Measurements from ENCODE around the gene NOP58.
A peak's percentile ranks its signal among the peaks of the same experiment; 100 is the strongest.

The NOP58 gene

DNA sequence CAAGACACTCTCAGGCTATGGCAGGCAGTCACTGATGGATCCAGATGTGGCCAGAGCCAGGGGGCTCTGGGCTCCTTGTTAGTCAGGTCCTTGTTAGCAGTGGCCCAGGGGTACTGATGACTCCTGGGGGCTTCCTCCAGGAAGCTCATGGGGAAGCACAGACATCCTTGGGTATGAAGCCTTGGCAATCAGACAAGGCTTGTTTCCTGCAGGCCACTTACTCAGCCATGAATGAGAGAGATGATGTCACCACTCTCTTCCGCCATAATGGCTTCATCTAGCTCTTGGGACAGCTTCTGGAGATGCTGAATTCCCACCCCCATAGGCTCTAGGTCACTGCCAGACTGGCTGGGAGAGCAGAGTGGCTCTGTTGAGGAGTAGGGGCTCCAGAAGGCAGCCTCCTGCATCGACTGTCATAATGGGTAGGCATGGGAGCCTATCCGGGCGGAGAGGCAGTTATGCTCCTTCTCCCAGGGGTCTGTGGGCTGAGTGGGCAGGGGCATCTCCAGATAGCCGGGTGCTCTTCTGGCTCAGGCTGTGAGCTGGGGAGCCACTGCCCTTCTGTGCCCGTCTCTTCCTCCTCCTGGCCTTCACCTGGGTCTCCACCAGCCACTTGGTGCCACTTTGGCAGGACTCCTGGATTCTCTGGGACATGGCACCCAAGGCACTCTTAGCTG, 70.4 kb downstream of the NOP58 start:
- peak overlapping the region; percentile 8 for H3K18ac ChIP-seq (ENCODE audit: low read length)
- no peak overlapping the region for H4K8ac ChIP-seq (ENCODE audit: low read depth, low read length)
- no peak overlapping the region for H3K4me3 ChIP-seq (ENCODE audit: low read length in 2 of 2)
- H4K91ac ChIP-seq (ENCODE audit: low read depth, low read length, poor library complexity): no peak overlapping the region
- no peak overlapping the region for H2BK5ac ChIP-seq (ENCODE audit: low read length)
- peak overlapping the region; percentile 88 for H2AK5ac ChIP-seq (ENCODE audit: low read depth, low read length)
- H3K27me3 ChIP-seq (ENCODE audit: control insufficient read depth in 3 of 3, insufficient read depth in 3 of 3, low read depth in 1 of 3, low read length in 3 of 3): no peaks in the 10 kb centered on the region
- H3K23ac ChIP-seq (ENCODE audit: low read depth, low read length, poor library complexity): no peak overlapping the region
- H2BK120ac ChIP-seq (ENCODE audit: low read depth, low read length): no peak overlapping the region
- H3K79me1 ChIP-seq (ENCODE audit: low read depth, low read length): no peaks in the 10 kb centered on the region
- no peak overlapping the region for H3K4me2 ChIP-seq (ENCODE audit: insufficient read depth, low read length, poor library complexity, severe bottlenecking)
- H3K9ac ChIP-seq (ENCODE audit: low read depth, low read length, poor library complexity): no peak overlapping the region
- no peaks in the 10 kb centered on the region for H3K36me3 ChIP-seq (replicated peaks in 1 of 2; ENCODE audit: control insufficient read depth in 2 of 2, insufficient read depth in 2 of 2, low read length in 2 of 2)
- H3K9me3 ChIP-seq (replicated peaks in 1 of 2; ENCODE audit: control insufficient read depth in 2 of 2, insufficient read depth in 1 of 2, low read depth in 1 of 2, low read length in 2 of 2): no peaks in the 10 kb centered on the region
- WGBS, 2 donors (ENCODE audit: extremely low coverage in 2 of 2, insufficient read length in 2 of 2, insufficient replicate concordance in 1 of 2): no CpG with 5 or more reads among the region's 6 CpGs
- no peak overlapping the region for H3K27ac ChIP-seq (replicated peaks; ENCODE audit: low read length)
- no peak overlapping the region for H3K4ac ChIP-seq (ENCODE audit: low read length)
- no peak overlapping the region for H2BK15ac ChIP-seq (ENCODE audit: low read length)
- no peak overlapping the region for H2AFZ ChIP-seq (ENCODE audit: low read length)
- H3K4me1 ChIP-seq (ENCODE audit: control insufficient read depth in 2 of 2, insufficient read depth in 1 of 2, low read depth in 1 of 2, low read length in 2 of 2): peaks cover 2% of the 10 kb centered on the region in 2 donors
- peak overlapping the region; percentile 10 for H3K14ac ChIP-seq (ENCODE audit: low read length)
- DNase-seq (ENCODE audit: low spot score): no peak
- no peak overlapping the region for H2BK12ac ChIP-seq (ENCODE audit: low read length)

DNA sequence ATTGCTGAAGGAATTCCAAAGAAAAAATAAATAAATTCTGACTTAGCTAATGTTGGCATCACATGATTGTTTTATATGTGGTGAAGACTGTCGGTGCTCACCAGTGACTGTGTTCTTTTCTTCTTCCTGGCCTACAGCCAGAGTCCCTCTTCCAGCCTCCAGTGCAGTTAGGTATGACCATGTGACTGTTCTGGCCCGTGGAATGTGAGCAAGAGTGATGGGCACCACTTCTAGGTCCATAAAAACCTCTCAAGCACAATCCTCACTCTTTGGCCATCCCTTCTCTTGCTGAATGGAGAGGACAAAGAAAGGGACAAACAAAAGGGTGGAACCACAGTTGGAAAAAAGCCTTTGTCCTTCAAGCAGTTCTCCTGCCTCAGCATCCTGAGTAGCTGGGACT, 71.6 kb downstream of the NOP58 start:
- no peaks in the 10 kb centered on the region for H3K27me3 ChIP-seq (ENCODE audit: control insufficient read depth in 3 of 3, insufficient read depth in 3 of 3, low read depth in 1 of 3, low read length in 3 of 3)
- peak overlapping the region; percentile 18 for H2AK5ac ChIP-seq (ENCODE audit: low read depth, low read length)
- H3K36me3 ChIP-seq (replicated peaks in 1 of 2; ENCODE audit: control insufficient read depth in 2 of 2, insufficient read depth in 2 of 2, low read length in 2 of 2): no peaks in the 10 kb centered on the region
- no peak overlapping the region for H3K4me3 ChIP-seq (ENCODE audit: low read length in 2 of 2)
- H3K4me1 ChIP-seq (ENCODE audit: control insufficient read depth in 2 of 2, insufficient read depth in 1 of 2, low read depth in 1 of 2, low read length in 2 of 2): peaks cover 2% of the 10 kb centered on the region in 2 donors
- no peak overlapping the region for H2BK120ac ChIP-seq (ENCODE audit: low read depth, low read length)
- no peak overlapping the region for H2BK5ac ChIP-seq (ENCODE audit: low read length)
- H3K4me2 ChIP-seq (ENCODE audit: insufficient read depth, low read length, poor library complexity, severe bottlenecking): no peak overlapping the region
- H2BK15ac ChIP-seq (ENCODE audit: low read length): no peak overlapping the region
- no peak overlapping the region for H3K14ac ChIP-seq (ENCODE audit: low read length)
- no peak overlapping the region for H4K8ac ChIP-seq (ENCODE audit: low read depth, low read length)
- H3K23ac ChIP-seq (ENCODE audit: low read depth, low read length, poor library complexity): no peak overlapping the region
- H3K9me3 ChIP-seq (replicated peaks in 1 of 2; ENCODE audit: control insufficient read depth in 2 of 2, insufficient read depth in 1 of 2, low read depth in 1 of 2, low read length in 2 of 2): no peaks in the 10 kb centered on the region
- no peak for DNase-seq (ENCODE audit: low spot score)
- H3K27ac ChIP-seq (replicated peaks; ENCODE audit: low read length): no peak overlapping the region
- no peak overlapping the region for H2AFZ ChIP-seq (ENCODE audit: low read length)
- no CpG with 5 or more reads among the region's 2 CpGs for WGBS, 2 donors (ENCODE audit: extremely low coverage in 2 of 2, insufficient read length in 2 of 2, insufficient replicate concordance in 1 of 2)
- H4K91ac ChIP-seq (ENCODE audit: low read depth, low read length, poor library complexity): no peak overlapping the region
- no peaks in the 10 kb centered on the region for H3K79me1 ChIP-seq (ENCODE audit: low read depth, low read length)
- H3K9ac ChIP-seq (ENCODE audit: low read depth, low read length, poor library complexity): no peak overlapping the region
- peak overlapping the region; percentile 17 for H3K4ac ChIP-seq (ENCODE audit: low read length)
- no peak overlapping the region for H2BK12ac ChIP-seq (ENCODE audit: low read length)
- H3K18ac ChIP-seq (ENCODE audit: low read length): no peak overlapping the region

DNA sequence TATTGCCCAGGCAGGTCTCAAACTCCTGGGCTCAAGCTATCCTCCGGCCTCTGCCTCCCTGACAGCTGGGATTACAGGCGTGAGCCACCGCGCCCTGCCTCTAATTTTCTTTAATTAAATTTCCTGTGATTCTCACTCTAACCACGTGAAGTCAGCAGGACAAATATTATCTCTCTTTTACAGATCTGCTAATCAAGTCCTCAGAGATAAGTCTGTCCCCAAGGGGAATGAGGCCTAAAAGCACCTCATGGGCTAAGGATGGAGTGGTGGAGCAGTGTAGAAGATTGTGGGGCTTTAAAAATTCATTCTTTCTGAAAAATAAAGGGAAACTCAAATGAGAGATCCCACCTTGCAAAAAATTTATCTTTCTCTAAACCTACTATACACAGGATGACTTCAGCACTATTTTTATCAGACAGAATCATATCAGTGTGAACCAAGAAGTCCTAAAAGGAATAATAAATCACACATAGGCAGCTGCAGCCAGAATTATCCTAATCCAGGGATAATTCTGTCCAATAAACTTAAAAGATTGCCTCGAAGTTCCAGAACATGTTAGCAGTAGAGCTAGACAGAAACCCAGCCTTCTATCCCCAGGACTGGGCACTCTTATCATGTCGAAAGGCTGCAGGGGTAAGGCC, 72.3 kb downstream of the NOP58 start:
- H3K9ac ChIP-seq (ENCODE audit: low read depth, low read length, poor library complexity): no peak overlapping the region
- H2AFZ ChIP-seq (ENCODE audit: low read length): no peak overlapping the region
- H4K8ac ChIP-seq (ENCODE audit: low read depth, low read length): no peak overlapping the region
- H2BK12ac ChIP-seq (ENCODE audit: low read length): no peak overlapping the region
- no peaks in the 10 kb centered on the region for H3K79me1 ChIP-seq (ENCODE audit: low read depth, low read length)
- H2BK15ac ChIP-seq (ENCODE audit: low read length): no peak overlapping the region
- WGBS, 2 donors (ENCODE audit: extremely low coverage in 2 of 2, insufficient read length in 2 of 2, insufficient replicate concordance in 1 of 2): no CpG with 5 or more reads among the region's 7 CpGs
- H3K36me3 ChIP-seq (replicated peaks in 1 of 2; ENCODE audit: control insufficient read depth in 2 of 2, insufficient read depth in 2 of 2, low read length in 2 of 2): no peaks in the 10 kb centered on the region
- no peak overlapping the region for H3K27ac ChIP-seq (replicated peaks; ENCODE audit: low read length)
- no peak overlapping the region for H3K4ac ChIP-seq (ENCODE audit: low read length)
- H2AK5ac ChIP-seq (ENCODE audit: low read depth, low read length): no peak overlapping the region
- no peaks in the 10 kb centered on the region for H3K9me3 ChIP-seq (replicated peaks in 1 of 2; ENCODE audit: control insufficient read depth in 2 of 2, insufficient read depth in 1 of 2, low read depth in 1 of 2, low read length in 2 of 2)
- no peak overlapping the region for H2BK120ac ChIP-seq (ENCODE audit: low read depth, low read length)
- no peak overlapping the region for H3K4me3 ChIP-seq (ENCODE audit: low read length in 2 of 2)
- no peak overlapping the region for H3K14ac ChIP-seq (ENCODE audit: low read length)
- H4K91ac ChIP-seq (ENCODE audit: low read depth, low read length, poor library complexity): no peak overlapping the region
- peaks cover 2% of the 10 kb centered on the region in 2 donors for H3K4me1 ChIP-seq (ENCODE audit: control insufficient read depth in 2 of 2, insufficient read depth in 1 of 2, low read depth in 1 of 2, low read length in 2 of 2)
- no peak overlapping the region for H3K18ac ChIP-seq (ENCODE audit: low read length)
- no peaks in the 10 kb centered on the region for H3K27me3 ChIP-seq (ENCODE audit: control insufficient read depth in 3 of 3, insufficient read depth in 3 of 3, low read depth in 1 of 3, low read length in 3 of 3)
- H3K4me2 ChIP-seq (ENCODE audit: insufficient read depth, low read length, poor library complexity, severe bottlenecking): no peak overlapping the region
- no peak for DNase-seq (ENCODE audit: low spot score)
- no peak overlapping the region for H3K23ac ChIP-seq (ENCODE audit: low read depth, low read length, poor library complexity)
- no peak overlapping the region for H2BK5ac ChIP-seq (ENCODE audit: low read length)

DNA sequence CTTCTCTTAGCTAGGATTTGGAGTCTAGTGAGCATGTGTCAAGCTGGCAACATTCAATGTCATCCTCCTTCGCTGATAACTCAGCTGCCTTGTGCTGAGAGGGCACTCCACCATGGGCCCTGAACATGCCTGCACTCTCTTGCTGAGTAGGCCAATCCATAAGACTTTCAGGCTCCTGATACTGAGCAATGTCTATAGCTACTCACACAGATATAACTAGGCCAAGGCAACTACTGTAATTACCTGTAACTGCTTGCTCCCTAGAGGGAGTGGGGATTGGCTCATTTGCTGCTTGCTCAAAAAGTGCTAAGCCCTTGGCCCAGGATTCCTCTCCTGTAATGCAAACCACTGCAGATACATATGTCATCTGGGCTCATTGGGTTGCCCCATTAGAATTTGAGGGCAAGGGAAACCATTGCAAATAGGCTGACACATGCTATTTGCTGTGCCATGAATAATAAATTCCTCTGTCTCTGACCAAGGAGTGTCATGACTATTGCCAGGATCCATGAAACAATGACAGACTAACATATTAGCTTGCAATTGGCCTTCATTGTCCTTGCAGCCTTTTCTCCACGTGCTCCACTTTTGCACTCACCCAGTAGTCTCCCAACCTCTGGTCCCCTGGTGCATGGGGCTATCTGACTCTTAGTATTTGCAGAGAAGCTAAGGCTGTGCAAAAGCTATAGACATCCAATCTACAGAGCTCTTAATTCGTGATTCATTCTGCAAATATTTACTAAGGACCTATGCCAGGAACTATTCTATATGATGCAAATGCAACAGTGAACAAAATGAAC, 73.7 kb downstream of the NOP58 start:
- Histone ChIP-seq H3K36me3 (replicated peaks in 1 of 2; ENCODE audit: control insufficient read depth in 2 of 2, insufficient read depth in 2 of 2, low read length in 2 of 2) (no peaks in the 10 kb centered on the region), H3K4me3 (ENCODE audit: low read length in 2 of 2) (no peak overlapping the region), H3K9me3 (replicated peaks in 1 of 2; ENCODE audit: control insufficient read depth in 2 of 2, insufficient read depth in 1 of 2, low read depth in 1 of 2, low read length in 2 of 2) (no peaks in the 10 kb centered on the region), H3K27me3 (ENCODE audit: control insufficient read depth in 3 of 3, insufficient read depth in 3 of 3, low read depth in 1 of 3, low read length in 3 of 3) (no peaks in the 10 kb centered on the region), H3K9ac (ENCODE audit: low read depth, low read length, poor library complexity) (no peak overlapping the region), H4K8ac (ENCODE audit: low read depth, low read length) (no peak overlapping the region), H4K91ac (ENCODE audit: low read depth, low read length, poor library complexity) (no peak overlapping the region), H2BK120ac (ENCODE audit: low read depth, low read length) (no peak overlapping the region), H3K79me1 (ENCODE audit: low read depth, low read length) (no peaks in the 10 kb centered on the region), H3K23ac (ENCODE audit: low read depth, low read length, poor library complexity) (no peak overlapping the region), H2AK5ac (ENCODE audit: low read depth, low read length) (no peak overlapping the region), H3K4me1 (ENCODE audit: control insufficient read depth in 2 of 2, insufficient read depth in 1 of 2, low read depth in 1 of 2, low read length in 2 of 2) (peaks cover 2% of the 10 kb centered on the region in 2 donors), H3K4ac (ENCODE audit: low read length) (no peak overlapping the region), H3K27ac (replicated peaks; ENCODE audit: low read length) (no peak overlapping the region), H2BK15ac (ENCODE audit: low read length) (no peak overlapping the region), H3K14ac (ENCODE audit: low read length) (no peak overlapping the region), H2BK5ac (ENCODE audit: low read length) (no peak overlapping the region), H2AFZ (ENCODE audit: low read length) (no peak overlapping the region), H2BK12ac (ENCODE audit: low read length) (no peak overlapping the region), H3K4me2 (ENCODE audit: insufficient read depth, low read length, poor library complexity, severe bottlenecking) (no peak overlapping the region), H3K18ac (ENCODE audit: low read length) (no peak overlapping the region)
- no CpG with 5 or more reads among the region's 3 CpGs for WGBS, 2 donors (ENCODE audit: extremely low coverage in 2 of 2, insufficient read length in 2 of 2, insufficient replicate concordance in 1 of 2)
- no peak for DNase-seq (ENCODE audit: low spot score)

Data from neuronal stem cell (in vitro differentiated cells).